Liver (tissue), 3 donors: ENCODE measurements around the gene DOCK1.

Experiments used
- CTCF ChIP-seq: fragments of 150-350 bp; IDR thresholded peaks from 2 replicates; pipeline ENCODE4 v1.5.1; 2017; ENCODE audit warnings: improper control_type of control experiment, low read depth, low read length; ENCODE audit not compliant: missing input control
- EGR1 ChIP-seq, 2 donors: IDR thresholded peaks; 2 replicates each; pipeline ENCODE4 v1.6.1; 2016 to 2018; ENCODE audit warnings: antibody characterized with exemption in 2 of 2, low read depth in 2 of 2
- GABPA ChIP-seq, 2 donors: IDR thresholded peaks in 1 of 2; conservative IDR thresholded peaks in 1 of 2; 2 replicates each; pipeline ENCODE4 v1.6.1; 2016; ENCODE audit warnings: antibody characterized with exemption in 2 of 2, mild to moderate bottlenecking in 1 of 2, moderate library complexity in 1 of 2
- HNF4G ChIP-seq: IDR thresholded peaks from 2 replicates; pipeline ENCODE4 v1.6.1; 2016; ENCODE audit warnings: antibody characterized with exemption
- JUND ChIP-seq, 2 donors: IDR thresholded peaks; 2 replicates each; pipeline ENCODE4 v1.6.1; 2016; ENCODE audit warnings: antibody characterized with exemption in 2 of 2
- MAX ChIP-seq: IDR thresholded peaks from 2 replicates; pipeline ENCODE4 v1.6.1; 2016; ENCODE audit warnings: antibody characterized with exemption
- REST ChIP-seq: IDR thresholded peaks from 2 replicates; pipeline ENCODE4 v1.6.1; 2016; ENCODE audit warnings: antibody characterized with exemption, mild to moderate bottlenecking
- SP1 ChIP-seq: IDR thresholded peaks from 2 replicates; pipeline ENCODE4 v1.6.1; 2018; ENCODE audit warnings: antibody characterized with exemption, mild to moderate bottlenecking
- TAF1 ChIP-seq: conservative IDR thresholded peaks from 2 replicates; pipeline ENCODE4 v1.6.1; 2016; ENCODE audit warnings: antibody characterized with exemption, mild to moderate bottlenecking
- YY1 ChIP-seq: IDR thresholded peaks from 2 replicates; pipeline ENCODE4 v1.6.1; 2016; ENCODE audit warnings: antibody characterized with exemption, mild to moderate bottlenecking
- donor health status: healthy.
- donor health status: healthy.

- TF ChIP-seq MAX (no peak), YY1 (no peak), REST (no peak), EGR1 (IDR thresholded peaks at IDR 0.05; ENCODE audit: low read depth in 2 of 2) (no peak), JUND (IDR thresholded peaks at IDR 0.05) (no peak), CTCF (no peak), SP1 (no peak), GABPA (IDR thresholded peaks at IDR 0.05 in 1 of 2, conservative IDR thresholded peaks at IDR 0.05 in 1 of 2) (no peak), TAF1 (no peak), HNF4G (no peak)
Measured at GRCh38 chr10:127190427-127190826, 285.2 kb downstream of the DOCK1 start.
